Amniotic stem cell (primary cell): ENCODE data around the gene GALNT17.

Experiments used
- DNase-seq: peaks from one replicate; lab custom pipeline; 2025; lab: John Stamatoyannopoulos, UW

The GALNT17 gene

GRCh38 chr7:71285571-71286145, 153.7 kb downstream of the GALNT17 start:
- DNase-seq: no peak

GRCh38 chr7:71286336-71286735, 154.4 kb downstream of the GALNT17 start:
- no peak for DNase-seq

GRCh38 chr7:71286924-71287323, 155.0 kb downstream of the GALNT17 start:
- DNase-seq: no peak

GRCh38 chr7:71290452-71290851, 158.5 kb downstream of the GALNT17 start:
- no peak for DNase-seq

- DNase-seq: no peak
Observed at GRCh38 chr7:71298378-71298777, 166.4 kb downstream of the GALNT17 start.

- DNase-seq: no peak
Observed at GRCh38 chr7:71300086-71300485, 168.1 kb downstream of the GALNT17 start.

- DNase-seq: no peak
Observed at GRCh38 chr7:71300603-71301002, 168.7 kb downstream of the GALNT17 start.

- no peak for DNase-seq
Observed at GRCh38 chr7:71301167-71301566, 169.2 kb downstream of the GALNT17 start.

- DNase-seq: no peak
Observed at GRCh38 chr7:71303566-71303965, 171.6 kb downstream of the GALNT17 start.

- no peak for DNase-seq
Observed at GRCh38 chr7:71308096-71308495, 176.2 kb downstream of the GALNT17 start.

GRCh38 chr7:71311576-71311975, 179.6 kb downstream of the GALNT17 start:
- no peak for DNase-seq

- DNase-seq: no peak
Observed at GRCh38 chr7:71312755-71313490, 181.0 kb downstream of the GALNT17 start.

GRCh38 chr7:71313553-71313952, 181.6 kb downstream of the GALNT17 start:
- no peak for DNase-seq

GRCh38 chr7:71320916-71321315, 189.0 kb downstream of the GALNT17 start:
- no peak for DNase-seq

- DNase-seq: no peak
Observed at GRCh38 chr7:71322201-71322600, 190.3 kb downstream of the GALNT17 start.

GRCh38 chr7:71323726-71324125, 191.8 kb downstream of the GALNT17 start:
- DNase-seq: no peak

GRCh38 chr7:71325151-71325550, 193.2 kb downstream of the GALNT17 start:
- no peak for DNase-seq

- DNase-seq: no peak
Observed at GRCh38 chr7:71326595-71326994, 194.7 kb downstream of the GALNT17 start.

GRCh38 chr7:71327946-71328345, 196.0 kb downstream of the GALNT17 start:
- no peak for DNase-seq

- no peak for DNase-seq
Observed at GRCh38 chr7:71329030-71329660, 197.2 kb downstream of the GALNT17 start.

GRCh38 chr7:71332207-71332606, 200.3 kb downstream of the GALNT17 start:
- DNase-seq: no peak

GRCh38 chr7:71334541-71334940, 202.6 kb downstream of the GALNT17 start:
- DNase-seq: no peak

GRCh38 chr7:71338866-71339265, 206.9 kb downstream of the GALNT17 start:
- no peak for DNase-seq
